Islet of Langerhans (tissue), 1 donor: Measurements from ENCODE around the gene TTN.

Experiments
- FAIRE-seq: peaks from one replicate; lab custom pipeline; 2011; peaks lifted over from hg19 to GRCh38; lab: Jason Lieb, UNC

Gene TTN

GRCh38 chr2:178644919-178645318 is 162.3 kb downstream of the TTN start:
- FAIRE-seq: no peak

DNA sequence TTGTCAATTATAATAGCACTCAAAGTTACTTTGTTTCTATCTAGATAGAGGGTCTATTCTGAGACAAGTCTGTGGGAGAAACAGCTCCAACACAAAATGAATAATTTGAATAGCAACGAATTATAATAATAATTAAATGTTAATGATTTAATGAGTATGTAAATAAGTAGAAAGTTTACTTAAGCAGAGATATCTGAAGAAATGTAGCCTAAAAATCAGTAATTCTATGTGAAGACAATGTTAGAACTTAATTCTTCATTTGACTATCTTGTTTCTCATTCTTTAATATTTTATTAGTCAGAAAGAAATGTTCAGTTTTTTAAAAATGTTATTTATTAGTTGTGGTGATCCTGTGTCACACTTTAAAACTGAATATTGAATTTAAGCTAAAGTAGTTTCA is 165.7 kb downstream of the TTN start:
- no peak for FAIRE-seq

GRCh38 chr2:178635897-178636296 is 171.3 kb downstream of the TTN start:
- FAIRE-seq: no peak

DNA sequence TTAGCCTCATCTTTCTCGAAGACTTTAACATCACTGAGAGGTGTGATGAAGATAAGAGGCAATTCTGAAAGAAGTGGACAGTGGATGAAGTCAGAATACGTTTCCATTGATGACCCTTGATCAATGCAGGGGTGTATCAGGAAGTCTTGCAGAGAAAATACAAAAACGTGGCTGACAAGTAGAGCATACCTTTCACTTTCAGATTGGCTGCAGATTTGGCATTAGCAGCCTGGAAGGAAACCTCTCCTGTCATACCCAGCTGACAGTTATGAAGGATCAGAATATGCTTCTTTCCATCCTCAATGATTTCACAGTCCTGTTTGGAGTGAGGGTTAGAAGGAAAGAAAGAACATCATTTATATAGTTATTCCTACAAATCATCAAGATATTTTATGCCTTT is 174.5 kb downstream of the TTN start:
- FAIRE-seq: no peak

GRCh38 chr2:178630581-178630980 is 176.6 kb downstream of the TTN start:
- FAIRE-seq: no peak

- no peak for FAIRE-seq
Measured at GRCh38 chr2:178629463-178629862, 177.8 kb downstream of the TTN start.

DNA sequence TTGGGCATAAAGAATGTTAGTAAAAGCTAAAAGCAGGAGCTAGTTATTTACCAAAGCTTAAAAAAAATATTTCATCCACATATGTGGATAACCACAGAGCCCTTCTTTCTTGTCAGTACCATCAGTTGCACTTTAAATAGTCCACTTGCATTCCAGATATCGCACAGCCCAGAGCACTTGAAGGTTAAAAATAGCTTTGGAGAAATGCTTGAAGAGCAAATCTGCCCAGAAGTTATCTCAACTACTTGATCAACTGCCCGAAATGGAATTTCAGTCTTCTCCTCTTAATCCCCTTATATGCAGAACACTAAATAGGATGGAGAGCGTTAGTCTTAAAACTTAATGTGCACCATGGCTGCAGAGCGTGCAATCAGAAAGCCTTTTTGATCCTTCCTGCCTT is 178.6 kb downstream of the TTN start:
- FAIRE-seq: no peak

GRCh38 chr2:178627401-178627800 is 179.8 kb downstream of the TTN start:
- peak; percentile 53 for FAIRE-seq

- FAIRE-seq: no peak
Measured at GRCh38 chr2:178615969-178616368, 191.3 kb downstream of the TTN start.

DNA sequence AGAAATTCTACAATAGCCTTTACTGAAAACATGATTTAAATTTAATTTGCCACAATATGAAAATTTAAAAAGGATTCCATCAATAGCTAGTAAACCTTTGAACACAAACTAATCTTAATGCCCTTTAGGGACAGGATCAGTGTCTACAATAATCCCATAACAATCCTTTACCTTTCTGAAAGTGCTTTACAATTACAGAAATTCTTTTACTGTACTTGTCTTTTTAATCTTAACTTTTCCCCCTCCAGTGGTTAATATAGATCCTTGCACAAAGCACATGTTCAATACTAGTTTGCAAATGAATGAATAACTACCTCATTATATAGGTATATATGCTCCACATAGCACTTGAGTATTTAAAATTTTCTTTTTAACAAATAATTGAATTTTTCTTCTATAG is 204.3 kb downstream of the TTN start:
- no peak for FAIRE-seq

- FAIRE-seq: no peak
Measured at GRCh38 chr2:178592655-178593054, 214.6 kb downstream of the TTN start.

DNA sequence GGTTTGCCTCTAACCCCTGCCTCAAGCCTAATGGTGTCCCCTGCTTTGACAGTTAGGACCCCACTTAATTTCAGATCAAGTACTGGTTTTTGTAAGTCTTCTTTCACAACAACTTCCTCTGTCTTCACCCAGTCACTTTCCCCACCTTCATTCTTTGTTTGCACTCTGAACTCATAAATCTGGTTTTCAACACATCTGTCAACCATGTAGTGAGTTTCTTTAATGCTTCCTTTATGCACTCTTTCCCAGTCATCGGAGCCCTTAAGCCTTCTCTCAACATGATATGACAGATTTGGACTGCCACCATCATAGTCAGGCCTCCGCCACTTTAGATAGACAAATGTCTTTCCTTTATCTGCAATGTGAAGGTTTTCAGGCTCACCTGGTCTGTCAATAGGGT is 217.9 kb downstream of the TTN start:
- FAIRE-seq: no peak

DNA sequence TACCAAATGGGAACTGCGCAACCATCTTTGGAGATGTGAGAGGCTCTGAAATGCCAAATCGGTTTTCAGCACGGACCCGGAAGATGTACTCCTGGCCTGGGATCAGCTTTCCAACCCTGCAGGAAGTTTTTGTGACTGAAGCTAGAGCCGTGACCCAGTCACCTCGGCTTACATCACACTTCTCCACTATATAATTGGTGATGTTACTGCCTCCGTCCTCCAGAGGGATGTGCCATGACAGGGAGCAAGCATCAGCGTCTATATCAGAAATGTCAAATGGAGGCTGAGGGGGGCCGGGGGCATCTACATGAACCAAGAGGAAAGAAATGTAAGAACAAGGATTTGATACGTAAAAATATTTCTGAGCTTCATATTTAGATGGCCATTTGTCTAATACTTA is 222.6 kb downstream of the TTN start:
- no peak for FAIRE-seq

GRCh38 chr2:178579006-178579405 is 228.2 kb downstream of the TTN start:
- no peak for FAIRE-seq

GRCh38 chr2:178574789-178575188 is 232.4 kb downstream of the TTN start:
- no peak for FAIRE-seq

DNA sequence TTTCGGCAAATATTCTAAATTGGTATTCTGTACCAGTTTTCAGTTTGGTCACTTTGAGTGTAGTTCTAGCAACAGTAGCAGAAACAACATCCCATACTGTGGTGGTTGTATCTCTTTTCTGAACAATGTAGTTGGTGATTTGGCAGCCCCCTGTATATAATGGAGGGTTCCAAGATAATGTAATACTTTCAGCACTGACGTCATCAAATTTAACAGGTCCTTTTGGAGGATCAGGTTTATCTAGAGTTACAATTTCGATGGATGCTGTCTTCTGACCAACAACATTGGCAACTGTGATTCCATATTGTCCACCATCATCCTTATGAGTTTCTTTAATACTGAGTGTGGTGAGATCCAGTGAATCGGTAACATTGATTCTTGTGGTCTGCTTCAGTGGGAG is 239.0 kb downstream of the TTN start:
- no peak for FAIRE-seq

GRCh38 chr2:178553047-178553446 is 254.2 kb downstream of the TTN start:
- FAIRE-seq: no peak

GRCh38 chr2:178550352-178550751 is 256.9 kb downstream of the TTN start:
- no peak for FAIRE-seq

GRCh38 chr2:178542569-178542968 is 264.7 kb downstream of the TTN start:
- FAIRE-seq: no peak

- no peak for FAIRE-seq
Measured at GRCh38 chr2:178542161-178542560, 265.1 kb downstream of the TTN start.

GRCh38 chr2:178536037-178536436 is 271.2 kb downstream of the TTN start:
- no peak for FAIRE-seq

GRCh38 chr2:178531168-178531567 is 276.1 kb downstream of the TTN start:
- no peak for FAIRE-seq

DNA sequence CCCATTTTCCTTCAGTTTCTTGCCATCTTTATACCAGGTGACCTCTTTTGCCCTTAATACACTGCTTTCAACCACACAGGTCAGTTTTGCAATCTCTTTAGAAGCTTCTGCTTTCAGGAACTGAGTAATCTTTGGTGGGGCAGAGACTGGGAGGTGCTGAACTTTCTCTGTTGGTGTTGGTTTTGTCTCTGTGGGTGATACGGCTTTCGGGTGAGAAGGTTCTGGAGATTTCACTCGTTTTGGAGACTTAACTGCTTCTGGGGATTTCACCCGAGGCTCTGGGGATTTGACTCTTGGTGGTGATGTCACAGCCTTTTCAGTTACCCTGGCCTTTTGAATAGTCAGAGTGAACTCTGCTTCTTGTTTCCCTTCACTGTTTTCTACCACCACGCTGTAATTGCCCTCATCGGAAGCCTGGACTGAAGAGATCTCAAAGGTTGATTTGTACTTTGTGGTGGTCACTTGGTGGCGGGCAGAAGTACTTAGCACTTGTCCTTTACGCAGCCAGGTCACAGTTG is 276.5 kb downstream of the TTN start:
- no peak for FAIRE-seq

DNA sequence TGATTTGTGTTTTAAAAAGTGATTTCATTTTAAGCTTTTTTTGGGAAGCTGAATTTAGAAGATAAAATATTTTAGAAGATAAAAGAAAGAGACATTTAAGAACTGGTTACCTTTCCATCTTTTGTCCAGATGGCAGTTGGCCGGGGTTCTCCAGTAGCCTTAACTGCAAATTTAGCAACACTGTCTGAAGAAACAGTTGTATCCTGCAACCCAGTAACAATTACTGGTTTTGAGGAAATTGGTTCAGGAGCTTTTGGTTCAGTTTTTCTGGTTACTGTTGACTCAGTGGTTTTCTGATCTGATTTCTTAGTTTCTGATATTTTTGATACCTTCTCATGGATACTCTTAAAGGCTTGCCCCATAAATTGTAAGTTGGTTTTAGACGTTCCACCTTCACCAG is 277.1 kb downstream of the TTN start:
- FAIRE-seq: no peak

DNA sequence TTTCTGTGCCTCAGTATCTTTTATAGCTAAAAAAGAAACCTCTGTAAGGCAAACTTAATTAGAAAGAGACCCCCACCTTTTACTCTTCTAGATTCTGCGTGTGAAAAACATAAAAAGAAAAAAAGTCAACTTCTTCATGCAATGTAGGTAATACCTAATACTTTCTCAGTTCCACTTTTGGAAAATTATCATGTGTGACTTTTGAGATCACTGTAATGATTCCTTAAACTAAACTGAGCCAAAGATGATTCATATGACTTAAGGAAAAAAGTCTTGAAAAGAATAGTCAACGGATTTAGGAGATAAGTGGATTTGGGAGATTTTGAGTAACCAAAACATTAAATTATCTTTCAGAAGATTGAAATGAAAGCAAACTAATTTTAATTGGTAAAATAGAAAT is 278.0 kb downstream of the TTN start:
- FAIRE-seq: no peak
